ENCODE data around the gene UBL7. TPM values are rescaled to one million over a fixed set of nuclear protein-coding genes. Genes with fewer than 3 reads are reported as not detected.

The UBL7 gene
- total RNA-seq, 4 donors from 2014 or later: 27.3 to 66.0 (median 40.4) TPM

GRCh38 chr15:74470631-74471395, 9.9 kb upstream of the UBL7 start:
- H3K36me3 ChIP-seq: peaks cover 0 to 68% (median 0%) of the 10 kb centered on the region in 3 donors
- H3K4me1 ChIP-seq: no peaks in the 10 kb centered on the region
- no peak overlapping the region for H3K4me3 ChIP-seq
- no peaks in the 10 kb centered on the region for H3K27me3 ChIP-seq
- no peak overlapping the region for H3K27ac ChIP-seq
- no peak for DNase-seq (ENCODE audit: low spot score in 2 of 2)
- TF ChIP-seq CTCF (IDR thresholded peaks at IDR 0.05) (no peak), EP300 (IDR thresholded peaks at IDR 0.05) (no peak), POLR2A (IDR thresholded peaks at IDR 0.05) (no peak)
- H3K9me3 ChIP-seq: no peaks in the 10 kb centered on the region
- WGBS, 2 donors: 91 to 95% methylated on average over 12 of the region's 12 CpGs

GRCh38 chr15:74468341-74469032, 7.5 kb upstream of the UBL7 start:
- DNase-seq (ENCODE audit: low spot score in 2 of 2): no peak
- Histone ChIP-seq H3K36me3 (peaks cover 0 to 63% (median 0%) of the 10 kb centered on the region in 3 donors), H3K27me3 (no peaks in the 10 kb centered on the region), H3K27ac (no peak overlapping the region), H3K4me1 (no peaks in the 10 kb centered on the region), H3K4me3 (no peak overlapping the region), H3K9me3 (no peaks in the 10 kb centered on the region)
- no peak for TF ChIP-seq CTCF (IDR thresholded peaks at IDR 0.05)
- TF ChIP-seq POLR2A (IDR thresholded peaks at IDR 0.05): no peak
- no peak for TF ChIP-seq EP300 (IDR thresholded peaks at IDR 0.05)
- WGBS, 2 donors: 82 to 86% methylated on average over 6 of the region's 6 CpGs

- TF ChIP-seq EP300 (IDR thresholded peaks at IDR 0.05) (no peak), POLR2A (IDR thresholded peaks at IDR 0.05) (no peak), CTCF (IDR thresholded peaks at IDR 0.05) (no peak)
- 92 to 100% methylated on average over 1 of the region's 1 CpG for WGBS, 2 donors
- Histone ChIP-seq H3K4me1 (peaks cover 0 to 7% (median 3%) of the 10 kb centered on the region in 4 donors), H3K36me3 (peaks cover 0 to 48% (median 0%) of the 10 kb centered on the region in 3 donors), H3K4me3 (no peak overlapping the region), H3K9me3 (no peaks in the 10 kb centered on the region), H3K27me3 (no peaks in the 10 kb centered on the region), H3K27ac (no peak overlapping the region)
- no peak for DNase-seq (ENCODE audit: low spot score in 2 of 2)
Measured at GRCh38 chr15:74466570-74466969, 5.6 kb upstream of the UBL7 start.

GRCh38 chr15:74464897-74465296, 3.9 kb upstream of the UBL7 start:
- peaks cover 0 to 16% (median 6%) of the 10 kb centered on the region in 4 donors for H3K4me1 ChIP-seq
- no peak overlapping the region for H3K27ac ChIP-seq
- H3K36me3 ChIP-seq: peaks cover 0 to 37% (median 0%) of the 10 kb centered on the region in 3 donors
- no peak for TF ChIP-seq POLR2A (IDR thresholded peaks at IDR 0.05)
- TF ChIP-seq EP300 (IDR thresholded peaks at IDR 0.05): no peak
- no peak for TF ChIP-seq CTCF (IDR thresholded peaks at IDR 0.05)
- no peak for DNase-seq (ENCODE audit: low spot score in 2 of 2)
- H3K9me3 ChIP-seq: no peaks in the 10 kb centered on the region
- H3K27me3 ChIP-seq: no peaks in the 10 kb centered on the region
- H3K4me3 ChIP-seq: no peak overlapping the region
- WGBS, 2 donors: 88 to 97% methylated on average over 2 of the region's 2 CpGs

GRCh38 chr15:74464216-74464615, 3.3 kb upstream of the UBL7 start:
- TF ChIP-seq POLR2A (IDR thresholded peaks at IDR 0.05): no peak
- TF ChIP-seq EP300 (IDR thresholded peaks at IDR 0.05): no peak
- no peak for TF ChIP-seq CTCF (IDR thresholded peaks at IDR 0.05)
- peaks cover 0 to 31% (median 0%) of the 10 kb centered on the region in 3 donors for H3K36me3 ChIP-seq
- no peak overlapping the region for H3K27ac ChIP-seq
- DNase-seq (ENCODE audit: low spot score in 2 of 2): no peak
- no peaks in the 10 kb centered on the region for H3K9me3 ChIP-seq
- peaks cover 0 to 22% (median 7%) of the 10 kb centered on the region in 4 donors for H3K4me1 ChIP-seq
- no peaks in the 10 kb centered on the region for H3K27me3 ChIP-seq
- WGBS, 2 donors: 72 to 80% methylated on average over 2 of the region's 2 CpGs
- no peak overlapping the region for H3K4me3 ChIP-seq
